Panc1 (cell line): ENCODE results near the gene LIX1. TPM values are rescaled to one million over a fixed set of nuclear protein-coding genes. Genes with fewer than 3 reads are reported as not detected.

Source experiments
- ATAC-seq: fragments of 200-7000 bp; cut with Tn5 transposase; 2 replicates; pipeline ENCODE4 v1.9.1; 2020; ENCODE audit warnings: mild to moderate bottlenecking, moderate library complexity
- BruUV-seq: library from RNA; stranded (reverse); fragments of 400-500 nt; replicated peaks from 2 replicates; lab custom pipeline; 2021; lab: Mats Ljungman, UMichigan
- CTCF ChIA-PET: fragments of 300-600 bp; sonication (Branson Sonifier 250); formaldehyde crosslinking; loops from one replicate; lab custom pipeline; 2022; ENCODE audit warnings: antibody characterized with exemption; lab: Charles Lee
- POLR2A ChIA-PET: fragments of 300-600 bp; sonication (Branson Sonifier 250); formaldehyde crosslinking; loops from one replicate; lab custom pipeline; 2022; ENCODE audit warnings: antibody characterized with exemption; lab: Charles Lee
- DNase-seq: peaks from one replicate; pipeline ENCODE4 v3.0.0-alpha.2; 2010; ENCODE audit warnings: low read depth, low spot score
- H3K27ac ChIP-seq: 2 replicates; pipeline ENCODE4 v1.5.1; 2011; ENCODE audit warnings: mild to moderate bottlenecking, low read length, inconsistent platforms
- H3K27me3 ChIP-seq: fragments of 200-500 bp; sonication (Bioruptor generic); 2 replicates; pipeline ENCODE4 v1.6.0; 2014; ENCODE audit warnings: low read length, inconsistent platforms; ENCODE audit not compliant: control insufficient read depth, insufficient read depth
- H3K36me3 ChIP-seq: fragments of 200-500 bp; sonication (Bioruptor generic); 2 replicates; pipeline ENCODE4 v1.5.1; 2014; ENCODE audit warnings: inconsistent platforms, mild to moderate bottlenecking, low read length, moderate library complexity; ENCODE audit not compliant: control insufficient read depth, insufficient read depth
- H3K4me1 ChIP-seq: 2 replicates; pipeline ENCODE4 v1.5.1; 2011; ENCODE audit warnings: inconsistent platforms, mild to moderate bottlenecking, low read length, moderate library complexity; ENCODE audit not compliant: control insufficient read depth, insufficient read depth
- H3K4me3 ChIP-seq, 2 experiments: 2 replicates each; pipeline ENCODE4 v1.5.1; 2011 to 2012; ENCODE audit warnings: low read depth in 2 of 2, low read length in 2 of 2, mild to moderate bottlenecking in 2 of 2, inconsistent platforms in 1 of 2, moderate library complexity in 1 of 2
- H3K9me3 ChIP-seq: fragments of 200-500 bp; sonication (Bioruptor generic); 2 replicates; pipeline ENCODE4 v1.5.1; 2014; ENCODE audit warnings: low read depth, mild to moderate bottlenecking, inconsistent platforms, low read length, moderate library complexity; ENCODE audit not compliant: control insufficient read depth, insufficient read depth
- CTCF ChIP-seq: fragments of 450-650 bp; IDR thresholded peaks from 2 replicates; pipeline ENCODE4 v1.5.1; 2017; ENCODE audit warnings: mild to moderate bottlenecking
- POLR2AphosphoS5 ChIP-seq: IDR thresholded peaks from 2 replicates; pipeline ENCODE4 v1.6.1; 2012; ENCODE audit warnings: mild to moderate bottlenecking, low read depth, low read length, moderate library complexity
- REST ChIP-seq, 2 experiments: IDR thresholded peaks; 2 replicates each; pipeline ENCODE4 v1.6.1; 2011 to 2012; ENCODE audit warnings: low read depth in 2 of 2, control low read depth in 1 of 2, low read length in 1 of 2, mild to moderate bottlenecking in 1 of 2, moderate library complexity in 1 of 2; ENCODE audit not compliant: insufficient read depth in 1 of 2
- SIN3A ChIP-seq: IDR thresholded peaks from 2 replicates; pipeline ENCODE4 v1.6.1; 2012; ENCODE audit warnings: low read depth, mild to moderate bottlenecking, low read length, moderate library complexity, borderline replicate concordance; ENCODE audit not compliant: insufficient read depth
- TCF7L2 ChIP-seq: IDR thresholded peaks from 2 replicates; pipeline ENCODE4 v1.6.1; 2011; ENCODE audit warnings: mild to moderate bottlenecking, low read depth, low read length, inconsistent platforms
- in situ Hi-C: cut with HindIII; loops from 2 replicates; pipeline ENCODE4 v1.10.0; 2016; ENCODE audit warnings: low sequenced_read_pairs, low pct_unique_long_range_greater_than_20kb
- intact Hi-C: fragments of 100-400 bp; cut with micrococcal nuclease; formaldehyde crosslinking; loops from one replicate; pipeline ENCODE4 v1.10.0; 2022; ENCODE audit not compliant: unreplicated experiment
- total RNA-seq: library from RNA; stranded (reverse); gene quantifications from one replicate; pipeline ENCODE4 v1.2.1, GENCODE V29; 2021; ENCODE audit not compliant: unreplicated experiment

Gene LIX1
- total RNA-seq, 1 experiment from 2014 or later, result not detected

DNA sequence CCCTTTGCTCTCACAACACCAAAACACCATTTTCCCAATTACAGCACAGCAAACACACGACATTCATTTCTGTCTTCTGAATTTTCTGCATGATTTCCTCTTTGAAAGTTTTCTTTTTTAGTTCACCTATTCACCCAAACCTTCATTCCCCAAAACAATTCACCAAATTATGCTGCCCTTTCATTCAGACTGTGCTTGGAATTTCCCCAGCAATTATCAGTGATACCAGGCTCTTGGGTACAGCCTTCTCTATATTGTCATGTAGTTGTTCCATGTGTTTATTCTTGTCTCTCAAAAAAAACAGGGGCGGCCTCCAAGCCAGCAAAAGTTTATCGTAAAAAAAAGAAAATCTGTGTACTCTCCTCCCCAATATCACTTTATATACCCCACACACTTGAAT is 9.0 kb upstream of the LIX1 start:
- H3K27ac ChIP-seq, result no peak overlapping the region
- H3K4me3 ChIP-seq, result no peak overlapping the region
- H3K27me3 ChIP-seq, result no peaks in the 10 kb centered on the region; the same call in 1 of the 2 replicates
- H3K36me3 ChIP-seq, result no peaks in the 10 kb centered on the region
- ATAC-seq (no peak), DNase-seq (no peak)
- ChIA-PET CTCF (no interaction called here), POLR2A (no interaction called here)
- intact Hi-C loops (no loop called here), in situ Hi-C loops (no loop called here)
- no TSS peak for BruUV-seq
- no peaks in the 10 kb centered on the region for H3K9me3 ChIP-seq
- TF ChIP-seq CTCF (no peak), TCF7L2 (no peak), SIN3A (no peak)
- no peaks in the 10 kb centered on the region for H3K4me1 ChIP-seq

DNA sequence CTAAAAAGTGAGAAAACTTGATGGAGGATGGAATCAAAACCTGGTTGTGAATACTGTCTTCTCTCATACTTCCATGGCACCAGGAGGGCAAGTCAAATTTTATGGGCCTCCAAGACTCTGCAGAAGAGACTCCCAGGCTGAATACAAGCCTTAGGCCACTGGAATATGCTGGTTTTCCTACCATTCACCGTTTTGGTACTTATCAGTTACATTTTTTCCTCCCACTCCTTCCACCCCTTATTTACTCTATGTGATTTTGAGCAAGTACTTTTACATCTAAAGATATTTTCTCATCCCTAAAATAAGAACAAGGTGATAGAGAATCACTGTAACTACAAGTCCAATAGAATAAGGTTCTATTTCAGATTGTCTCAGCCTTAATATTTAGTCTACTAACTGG is 8.0 kb upstream of the LIX1 start:
- Histone ChIP-seq H3K4me1 (no peaks in the 10 kb centered on the region), H3K4me3 (no peak overlapping the region), H3K36me3 (no peaks in the 10 kb centered on the region), H3K27me3 (no peaks in the 10 kb centered on the region; the same call in 1 of the 2 replicates), H3K9me3 (no peaks in the 10 kb centered on the region), H3K27ac (no peak overlapping the region)
- in situ Hi-C loops (no loop called here), intact Hi-C loops (no loop called here)
- ChIA-PET CTCF (no interaction called here), POLR2A (no interaction called here)
- no peak for DNase-seq
- no peak for ATAC-seq
- TF ChIP-seq CTCF (no peak), POLR2AphosphoS5 (no peak), REST (IDR thresholded peaks at IDR 0.05; ENCODE audit: insufficient read depth in 1 of 2, low read depth in 2 of 2, low read length in 1 of 2) (no peak), SIN3A (no peak), TCF7L2 (no peak)
- BruUV-seq, result no TSS peak
